H1 (cell line): Measurements from ENCODE around the gene CLRN1. TPM values are rescaled to one million over a fixed set of nuclear protein-coding genes. Genes with fewer than 3 reads are reported as not detected.

Experiments
- CTCF ChIA-PET: fragments of 300-600 bp; sonication (Branson Sonifier 250); formaldehyde crosslinking; loops from one replicate; lab custom pipeline; 2021; ENCODE audit not compliant: partially characterized antibody; lab: Charles Lee
- POLR2A ChIA-PET: fragments of 300-600 bp; sonication (Branson Sonifier 250); formaldehyde crosslinking; loops from one replicate; lab custom pipeline; 2021; ENCODE audit warnings: inconsistent platforms; ENCODE audit not compliant: partially characterized antibody; lab: Charles Lee
- DNase-seq, 2 experiments: peaks; one replicate each; pipeline versions ENCODE4 v3.0.0 to v3.0.0-alpha.2; 2010 to 2022; ENCODE audit warnings: low spot score in 2 of 2, low read depth in 1 of 2, mixed read lengths in 1 of 2
- FAIRE-seq: peaks from 2 replicates; lab custom pipeline; 2011; peaks lifted over from hg19 to GRCh38; lab: Jason Lieb, UNC
- H2AFZ ChIP-seq: 2 replicates; pipeline ENCODE4 v1.8.1; 2012; ENCODE audit warnings: low read length, inconsistent platforms
- H2AK5ac ChIP-seq: 2 replicates; pipeline ENCODE4 v1.6.1; 2013; ENCODE audit warnings: low read depth, low read length
- H2BK120ac ChIP-seq: replicated peaks from 2 replicates; pipeline ENCODE3; 2013; ENCODE audit warnings: low read depth, low read length, inconsistent platforms
- H2BK12ac ChIP-seq: 2 replicates; pipeline ENCODE4 v1.6.1; 2013; ENCODE audit warnings: low read depth, low read length
- H2BK15ac ChIP-seq: 2 replicates; pipeline ENCODE4 v1.6.1; 2013; ENCODE audit warnings: low read length
- H2BK20ac ChIP-seq: 2 replicates; pipeline ENCODE4 v1.6.1; 2013; ENCODE audit warnings: low read length
- H2BK5ac ChIP-seq: 2 replicates; pipeline ENCODE4 v1.6.1; 2013; ENCODE audit warnings: low read depth, low read length
- H3K14ac ChIP-seq: 2 replicates; pipeline ENCODE4 v1.6.1; 2013; ENCODE audit warnings: inconsistent platforms; ENCODE audit not compliant: insufficient read length
- H3K18ac ChIP-seq: 2 replicates; pipeline ENCODE4 v1.6.1; 2013; ENCODE audit warnings: low read length; ENCODE audit errors: extremely low read depth
- H3K23ac ChIP-seq: 2 replicates; pipeline ENCODE4 v1.6.1; 2013; ENCODE audit warnings: inconsistent platforms; ENCODE audit not compliant: insufficient read length
- H3K23me2 ChIP-seq: 2 replicates; pipeline ENCODE4 v1.6.1; 2013; ENCODE audit warnings: low read depth, low read length
- H3K27ac ChIP-seq: 2 replicates; pipeline ENCODE4 v1.6.1; 2011; ENCODE audit warnings: low read depth, low read length, inconsistent platforms
- H3K27me3 ChIP-seq, 4 experiments: replicated peaks in 1 of 4; 1 replicate in 1 of 4; 2 replicates in 3 of 4; pipeline versions ENCODE4 v1.6.1 to v1.8.1; 2011 to 2013; ENCODE audit warnings: low read length in 3 of 4, mild to moderate bottlenecking in 3 of 4, inconsistent platforms in 2 of 4, mixed read lengths in 2 of 4, moderate library complexity in 1 of 4; ENCODE audit not compliant: control insufficient read depth in 3 of 4, insufficient read depth in 3 of 4; ENCODE audit errors: extremely low read depth in 1 of 4
- H3K36me3 ChIP-seq, 4 experiments: 2 replicates each; pipeline versions ENCODE4 v1.6.1 to v1.8.1; 2011 to 2013; ENCODE audit warnings: mild to moderate bottlenecking in 4 of 4, low read length in 3 of 4, moderate library complexity in 2 of 4, control low read depth in 1 of 4, inconsistent platforms in 1 of 4; ENCODE audit not compliant: insufficient read depth in 4 of 4, control insufficient read depth in 2 of 4
- H3K4ac ChIP-seq: replicated peaks from 2 replicates; pipeline ENCODE3; 2013; ENCODE audit warnings: low read length, low read depth, mixed read lengths, inconsistent platforms; ENCODE audit not compliant: insufficient read length
- H3K4me1 ChIP-seq, 4 experiments: replicated peaks in 1 of 4; 1 replicate in 1 of 4; 2 replicates in 3 of 4; pipeline versions ENCODE4 v1.6.1 to v1.8.1; 2011 to 2013; ENCODE audit warnings: low read length in 3 of 4, inconsistent platforms in 2 of 4, mixed read lengths in 1 of 4; ENCODE audit not compliant: insufficient read depth in 4 of 4, control insufficient read depth in 3 of 4
- H3K4me2 ChIP-seq, 2 experiments: 2 replicates each; pipeline versions ENCODE4 v1.6.1 to v1.8.1; 2011 to 2013; ENCODE audit warnings: low read depth in 2 of 2, low read length in 2 of 2, control low read depth in 1 of 2, inconsistent platforms in 1 of 2, mild to moderate bottlenecking in 1 of 2; ENCODE audit not compliant: insufficient read depth in 1 of 2
- H3K4me3 ChIP-seq, 4 experiments: fragments of 200-600, 300-600 bp in 1 of 4; sonication (generic), shearing (Covaris generic), sonication (Bioruptor Twin) in 1 of 4; 2 replicates each; pipeline versions ENCODE4 v1.5.1 to v1.8.1; 2011 to 2016; ENCODE audit warnings: low read length in 4 of 4, low read depth in 3 of 4, control low read depth in 2 of 4, inconsistent platforms in 2 of 4, mild to moderate bottlenecking in 2 of 4, mixed read lengths in 1 of 4, moderate library complexity in 1 of 4; ENCODE audit not compliant: insufficient read depth in 2 of 4; ENCODE audit errors: extremely low read depth in 1 of 4
- H3K56ac ChIP-seq: replicated peaks from 2 replicates; pipeline ENCODE3; 2013; ENCODE audit warnings: low read depth, mild to moderate bottlenecking, mixed read lengths, low read length, inconsistent platforms; ENCODE audit not compliant: insufficient read length
- H3K79me1 ChIP-seq: 2 replicates; pipeline ENCODE4 v1.6.1; 2013; ENCODE audit warnings: low read depth, low read length, control low read depth
- H3K79me2 ChIP-seq, 2 experiments: 2 replicates each; pipeline versions ENCODE4 v1.6.1 to v1.8.1; 2012 to 2013; ENCODE audit warnings: low read length in 2 of 2, mild to moderate bottlenecking in 2 of 2, inconsistent platforms in 1 of 2; ENCODE audit not compliant: insufficient read depth in 2 of 2, control insufficient read depth in 1 of 2
- H3K9ac ChIP-seq, 4 experiments: replicated peaks in 1 of 4; 1 replicate in 1 of 4; 2 replicates in 3 of 4; pipeline versions ENCODE4 v1.6.1 to v1.8.1; 2011 to 2013; ENCODE audit warnings: low read depth in 3 of 4, low read length in 3 of 4, control low read depth in 2 of 4, mild to moderate bottlenecking in 2 of 4, moderate library complexity in 2 of 4, inconsistent platforms in 1 of 4; ENCODE audit errors: extremely low read depth in 1 of 4
- H3K9me3 ChIP-seq, 2 experiments: 2 replicates each; pipeline versions ENCODE4 v1.6.1 to v1.8.1; 2012 to 2013; ENCODE audit warnings: mild to moderate bottlenecking in 2 of 2, moderate library complexity in 2 of 2, control low read depth in 1 of 2, inconsistent platforms in 1 of 2, low read depth in 1 of 2, low read length in 1 of 2, mixed read lengths in 1 of 2; ENCODE audit not compliant: insufficient read depth in 2 of 2
- H4K20me1 ChIP-seq, 2 experiments: replicated peaks in 1 of 2; 2 replicates each; pipeline versions ENCODE3 to v1.8.1; 2011 to 2013; ENCODE audit warnings: inconsistent platforms in 2 of 2, low read length in 2 of 2, mild to moderate bottlenecking in 1 of 2; ENCODE audit not compliant: insufficient read depth in 2 of 2, control insufficient read depth in 1 of 2
- H4K5ac ChIP-seq: 2 replicates; pipeline ENCODE4 v1.6.1; 2013; ENCODE audit warnings: low read length, low read depth, mixed read lengths, inconsistent platforms; ENCODE audit not compliant: insufficient read length
- H4K8ac ChIP-seq: 2 replicates; pipeline ENCODE4 v1.8.0; 2013; ENCODE audit warnings: mild to moderate bottlenecking, moderate library complexity, low read length, inconsistent platforms; ENCODE audit not compliant: insufficient read depth; ENCODE audit errors: extremely low read depth
- H4K91ac ChIP-seq: replicated peaks from 2 replicates; pipeline ENCODE3; 2013; ENCODE audit warnings: low read length, mixed read lengths, inconsistent platforms; ENCODE audit not compliant: insufficient read length
- RNF2 ChIP-seq: fragments of 200-900, 300-1000 bp; sonication (generic); IDR thresholded peaks from 2 replicates; pipeline ENCODE4 v1.7.1; 2016; ENCODE audit warnings: borderline replicate concordance, low read depth, mild to moderate bottlenecking, antibody characterized with exemption, low read length; ENCODE audit not compliant: poor library complexity, severe bottlenecking; ENCODE audit errors: missing control alignments
- TCF12 ChIP-seq: IDR thresholded peaks from 2 replicates; pipeline ENCODE4 v1.6.1; 2011; ENCODE audit warnings: low read depth, mild to moderate bottlenecking, low read length
- WGBS, 2 experiments: shearing (Covaris generic) in 1 of 2; methylation state at CpG; one replicate each; pipeline versions ENCODE4 v1.1.6 to v1.1.7; 2013 to 2015; ENCODE audit warnings: low lambda C conversion rate in 2 of 2, mixed read lengths in 2 of 2, inconsistent platforms in 1 of 2, low coverage in 1 of 2, missing lambda C conversion rate in 1 of 2; ENCODE audit not compliant: insufficient replicate concordance in 2 of 2, insufficient coverage in 1 of 2, insufficient read length in 1 of 2; ENCODE audit errors: extremely low coverage in 1 of 2, missing lambda C conversion rate in 1 of 2; 5-methylcytosine and 5-hydroxymethylcytosine counted together
- polyA plus RNA-seq, 7 experiments: library from polyadenylated mRNA; depleted of rRNA in 3 of 7; stranded (reverse) in 5 of 7; unstranded in 2 of 7; fragments of >200 nt in 5 of 7; fragments of 200-250 nt in 2 of 7; gene quantifications; 1 replicate in 5 of 7; 2 replicates in 1 of 7; 4 replicates in 1 of 7; pipeline versions ENCODE4 v1.2.1 to v1.2.3, GENCODE V29; 2011 to 2013; ENCODE audit warnings: missing spikeins in 2 of 7, mixed read lengths in 2 of 7
- total RNA-seq: library from RNA; stranded (reverse); fragmentation: NEBNext Ultra II Directional; extraction: Animal tissue kit (Norgen Biotek cat#: 25700); gene quantifications from 2 replicates; pipeline ENCODE4 v1.2.1, GENCODE V29; 2021

The CLRN1 gene
- total and polyA plus RNA-seq, 2 of the 8 experiments (the other 6 are each of a cell fraction or from before 2014, with no cell fraction given) = 0.20 to 0.35 TPM

- Histone ChIP-seq H3K4me3 (no peak overlapping the region), H3K79me2 (no peaks in the 10 kb centered on the region), H4K5ac (no peak overlapping the region), H3K79me1 (no peaks in the 10 kb centered on the region), H3K23me2 (no peaks in the 10 kb centered on the region), H3K4me2 (no peak overlapping the region), H4K20me1 (no peaks in the 10 kb centered on the region), H3K14ac (no peak overlapping the region), H3K27me3 (peaks cover 0 to 1% (median 0%) of the 10 kb centered on the region in 4 experiments; a peak in 1 of 7 replicates), H3K18ac (no peak overlapping the region), H3K9ac (no peak overlapping the region), H4K91ac (no peak overlapping the region), H3K4ac (no peak overlapping the region), H3K36me3 (no peaks in the 10 kb centered on the region), H3K9me3 (no peaks in the 10 kb centered on the region; a peak in 1 of 4 replicates), H3K4me1 (no peaks in the 10 kb centered on the region), H2BK15ac (no peak overlapping the region), H2AK5ac (no peak overlapping the region), H2BK120ac (no peak overlapping the region), H2BK20ac (no peak overlapping the region), H2BK5ac (no peak overlapping the region), H4K8ac (no peak overlapping the region), H2AFZ (no peak overlapping the region), H3K23ac (no peak overlapping the region), H3K56ac (no peak overlapping the region), H3K27ac (no peak overlapping the region), H2BK12ac (no peak overlapping the region)
- WGBS, 2 experiments = 93% methylated on average over 2 of the region's 2 CpGs; no CpG with 5 or more reads in 1 of the 2 experiments
- CTCF ChIA-PET = no interaction called here
- TF ChIP-seq RNF2 (no peak), TCF12 (no peak)
- POLR2A ChIA-PET = no interaction called here
- FAIRE-seq = no peak
- DNase-seq = no peak
Measured at GRCh38 chr3:150887031-150887430, 85.5 kb downstream of the CLRN1 start.
